Stomach (tissue), 9 donors: ENCODE results near the gene TOR1AIP1. TPM values are rescaled to one million over a fixed set of nuclear protein-coding genes. Genes with fewer than 3 reads are reported as not detected.

Experiments
- DNase-seq, 2 donors: peaks; one replicate each; pipeline versions ENCODE4 v3.0.0 to v3.0.0-alpha.2; 2013 to 2019
- H3K27ac ChIP-seq, 5 donors: fragments of 200-600 bp in 4 of 5; sonication (generic) in 4 of 5; one replicate each; pipeline ENCODE4 v1.5.1; 2013 to 2019; ENCODE audit warnings: mild to moderate bottlenecking in 1 of 5, moderate library complexity in 1 of 5
- H3K27me3 ChIP-seq, 3 donors: fragments of 200-600 bp; sonication (generic); one replicate each; pipeline ENCODE4 v1.5.1; 2017 to 2019; ENCODE audit warnings: mixed run types in 1 of 3
- H3K36me3 ChIP-seq, 4 donors: fragments of 200-600 bp; sonication (generic); 1 replicate in 3 of 4; 2 replicates in 1 of 4; pipeline ENCODE4 v1.5.1; 2016 to 2019
- H3K4me1 ChIP-seq, 4 donors: fragments of 200-600 bp; sonication (generic); one replicate each; pipeline ENCODE4 v1.5.1; 2016 to 2019
- H3K4me3 ChIP-seq, 4 donors: fragments of 200-600 bp; sonication (generic) in 3 of 4; one replicate each; pipeline ENCODE4 v1.5.1; 2016 to 2019; ENCODE audit warnings: mild to moderate bottlenecking in 1 of 4
- H3K9me3 ChIP-seq, 4 donors: fragments of 200-600 bp; sonication (generic); one replicate each; pipeline ENCODE4 v1.5.1; 2016 to 2019
- EP300 ChIP-seq: sonication (generic); formaldehyde crosslinking; IDR thresholded peaks from one replicate; pipeline ENCODE4 v1.6.1; 2017; ENCODE audit warnings: antibody characterized with exemption
- POLR2A ChIP-seq, 4 donors: fragments of 450-650 bp; IDR thresholded peaks; one replicate each; pipeline ENCODE4 v1.6.1; 2016; ENCODE audit warnings: antibody characterized with exemption in 4 of 4, control low read depth in 2 of 4, mild to moderate bottlenecking in 1 of 4, moderate library complexity in 1 of 4
- POLR2AphosphoS5 ChIP-seq, 3 donors: sonication (generic); formaldehyde crosslinking; IDR thresholded peaks; one replicate each; pipeline ENCODE4 v1.6.1; 2016; ENCODE audit warnings: antibody characterized with exemption in 3 of 3
- WGBS, 5 donors: extraction: QIAGEN DNeasy Blood & Tissue Kit in 3 of 5; methylation state at CpG; one replicate each; pipeline versions ENCODE4 v1.1.5 to v1.1.7; 2013 to 2018; 5-methylcytosine and 5-hydroxymethylcytosine counted together
- intact Hi-C: fragments of 100-400 bp; cut with DNase I; formaldehyde crosslinking; loops from one replicate; pipeline ENCODE4 v1.15.1; 2023; ENCODE audit warnings: low total_unique reads
- polyA plus RNA-seq, 3 donors: library from polyadenylated mRNA; stranded (reverse); fragments of 200-250 nt; gene quantifications; one replicate each; pipeline ENCODE4 v1.2.3, GENCODE V29; 2013
- total RNA-seq, 5 donors: library from RNA; depleted of rRNA; stranded (reverse); fragments of >200 nt; gene quantifications; one replicate each; pipeline versions ENCODE4 v1.1.0 to v1.2.3, GENCODE V29; 2014 to 2016
- TF ChIP-seq, protein P1 (sequence below), 7 experiments: fragments of 450-650 bp in 4 of 7; fragments of 200-600 bp in 3 of 7; sonication (generic) in 3 of 7; IDR thresholded peaks; one replicate each; pipeline ENCODE4 v1.5.1; 2016 to 2019; ENCODE audit warnings: antibody characterized with exemption in 7 of 7, control low read depth in 2 of 7, mild to moderate bottlenecking in 1 of 7
- donor health status: healthy with polysubstance abuse.
- donor health status: Bipolar disorder and iron deficiency.
- donor health status: healthy.

The TOR1AIP1 gene
- total and polyA plus RNA-seq, 8 donors, result 9.0 to 129 (median 31.2) TPM

DNA sequence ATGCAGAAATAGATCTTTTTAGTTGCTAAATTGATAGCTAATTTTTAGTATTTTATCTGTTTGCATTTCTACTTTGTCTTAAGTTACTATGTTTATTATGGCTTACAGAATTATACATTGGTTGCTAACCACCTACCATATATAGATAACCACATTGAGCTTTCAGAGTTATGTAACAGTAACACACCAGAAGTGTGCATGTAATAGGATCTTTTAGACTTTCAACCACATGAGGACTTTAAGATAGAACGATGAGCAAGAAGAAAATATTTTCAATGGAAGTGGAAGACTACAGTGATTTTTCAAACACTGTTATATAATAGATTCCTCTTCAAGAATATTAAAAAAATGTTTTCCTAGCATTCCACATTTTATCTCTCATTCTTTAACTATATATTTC, 28.8 kb downstream of the TOR1AIP1 start:
- peaks cover 0 to 3% (median 0%) of the 10 kb centered on the region in 4 donors for H3K4me1 ChIP-seq
- no peaks in the 10 kb centered on the region for H3K9me3 ChIP-seq
- H3K27me3 ChIP-seq, result no peaks in the 10 kb centered on the region
- 64 to 86% (median 84%) methylated on average over 1 of the region's 1 CpG for WGBS, 5 donors
- H3K4me3 ChIP-seq, result no peak overlapping the region
- TF ChIP-seq EP300, result no peak
- TF ChIP-seq, protein P1, sequence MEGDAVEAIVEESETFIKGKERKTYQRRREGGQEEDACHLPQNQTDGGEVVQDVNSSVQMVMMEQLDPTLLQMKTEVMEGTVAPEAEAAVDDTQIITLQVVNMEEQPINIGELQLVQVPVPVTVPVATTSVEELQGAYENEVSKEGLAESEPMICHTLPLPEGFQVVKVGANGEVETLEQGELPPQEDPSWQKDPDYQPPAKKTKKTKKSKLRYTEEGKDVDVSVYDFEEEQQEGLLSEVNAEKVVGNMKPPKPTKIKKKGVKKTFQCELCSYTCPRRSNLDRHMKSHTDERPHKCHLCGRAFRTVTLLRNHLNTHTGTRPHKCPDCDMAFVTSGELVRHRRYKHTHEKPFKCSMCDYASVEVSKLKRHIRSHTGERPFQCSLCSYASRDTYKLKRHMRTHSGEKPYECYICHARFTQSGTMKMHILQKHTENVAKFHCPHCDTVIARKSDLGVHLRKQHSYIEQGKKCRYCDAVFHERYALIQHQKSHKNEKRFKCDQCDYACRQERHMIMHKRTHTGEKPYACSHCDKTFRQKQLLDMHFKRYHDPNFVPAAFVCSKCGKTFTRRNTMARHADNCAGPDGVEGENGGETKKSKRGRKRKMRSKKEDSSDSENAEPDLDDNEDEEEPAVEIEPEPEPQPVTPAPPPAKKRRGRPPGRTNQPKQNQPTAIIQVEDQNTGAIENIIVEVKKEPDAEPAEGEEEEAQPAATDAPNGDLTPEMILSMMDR (IDR thresholded peaks at IDR 0.05), result no peak
- no peak for TF ChIP-seq POLR2AphosphoS5 (IDR thresholded peaks at IDR 0.05)
- no peak for TF ChIP-seq POLR2A (IDR thresholded peaks at IDR 0.05)
- H3K36me3 ChIP-seq, result peaks cover 46 to 95% (median 93%) of the 10 kb centered on the region in 4 donors
- intact Hi-C loops, result no loop called here
- H3K27ac ChIP-seq, result no peak overlapping the region
- DNase-seq, result no peak

DNA sequence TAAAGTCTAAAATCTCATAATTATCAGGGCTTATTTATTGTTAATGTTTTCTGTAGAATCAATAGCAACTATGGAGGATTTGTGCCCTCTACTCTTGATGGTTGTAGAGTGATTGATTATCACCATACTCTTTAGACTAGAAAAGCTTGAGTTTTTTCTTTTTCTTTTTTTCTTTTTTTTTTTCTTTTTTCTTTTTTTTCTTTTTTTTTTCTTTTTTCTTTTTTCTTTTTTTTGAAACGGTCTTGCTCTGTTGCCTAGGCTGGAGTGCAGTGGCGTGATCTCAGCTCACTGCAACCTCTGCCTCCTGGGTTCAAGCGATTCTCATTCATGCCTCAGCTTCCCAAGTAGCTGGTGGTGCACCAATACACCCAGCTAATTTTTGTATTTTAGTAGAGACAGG, 29.7 kb downstream of the TOR1AIP1 start:
- Histone ChIP-seq H3K9me3 (no peaks in the 10 kb centered on the region), H3K4me1 (peaks cover 0 to 3% (median 0%) of the 10 kb centered on the region in 4 donors), H3K27ac (no peak overlapping the region), H3K36me3 (peaks cover 50 to 96% (median 94%) of the 10 kb centered on the region in 4 donors), H3K4me3 (no peak overlapping the region), H3K27me3 (no peaks in the 10 kb centered on the region)
- intact Hi-C loops, result no loop called here
- 97 to 100% (median 97%) methylated on average over 3 of the region's 3 CpGs for WGBS, 5 donors
- DNase-seq, result no peak
- TF ChIP-seq EP300 (no peak), POLR2AphosphoS5 (IDR thresholded peaks at IDR 0.05) (no peak), POLR2A (IDR thresholded peaks at IDR 0.05) (no peak)
- TF ChIP-seq, protein P1 (IDR thresholded peaks at IDR 0.05), result no peak

DNA sequence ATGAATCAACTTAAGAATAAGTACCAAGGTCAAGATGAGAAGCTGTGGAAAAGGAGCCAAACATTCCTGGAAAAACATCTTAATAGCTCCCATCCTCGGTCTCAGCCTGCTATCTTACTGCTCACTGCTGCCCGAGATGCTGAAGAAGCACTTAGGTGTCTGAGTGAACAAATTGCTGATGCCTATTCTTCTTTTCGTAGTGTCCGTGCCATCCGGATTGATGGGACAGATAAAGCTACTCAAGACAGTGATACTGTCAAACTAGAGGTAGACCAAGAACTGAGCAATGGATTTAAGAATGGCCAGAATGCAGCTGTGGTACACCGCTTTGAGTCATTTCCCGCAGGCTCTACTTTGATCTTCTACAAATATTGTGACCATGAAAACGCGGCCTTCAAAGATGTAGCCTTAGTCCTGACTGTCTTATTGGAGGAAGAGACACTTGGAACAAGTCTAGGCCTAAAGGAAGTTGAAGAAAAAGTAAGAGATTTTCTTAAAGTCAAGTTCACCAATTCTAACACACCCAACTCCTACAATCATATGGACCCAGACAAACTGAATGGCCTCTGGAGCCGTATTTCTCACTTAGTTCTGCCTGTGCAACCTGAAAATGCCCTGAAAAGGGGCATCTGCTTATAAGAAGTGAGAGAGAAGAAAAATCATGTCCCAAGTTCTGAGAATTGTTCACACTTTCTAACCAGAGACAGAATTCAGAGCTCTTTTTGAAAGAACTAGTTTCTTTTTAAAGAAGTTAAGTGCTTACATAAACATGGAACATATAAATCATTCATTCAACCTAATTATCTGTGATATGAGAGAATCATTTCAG, 35.7 kb downstream of the TOR1AIP1 start:
- Histone ChIP-seq H3K9me3 (no peaks in the 10 kb centered on the region), H3K27ac (no peak overlapping the region), H3K36me3 (peaks cover 45 to 97% (median 89%) of the 10 kb centered on the region in 4 donors), H3K27me3 (no peaks in the 10 kb centered on the region), H3K4me1 (no peaks in the 10 kb centered on the region), H3K4me3 (no peak overlapping the region)
- intact Hi-C loops, result no loop called here
- no peak for DNase-seq
- TF ChIP-seq POLR2A (IDR thresholded peaks at IDR 0.05), result no peak
- TF ChIP-seq EP300, result no peak
- no peak for TF ChIP-seq POLR2AphosphoS5 (IDR thresholded peaks at IDR 0.05)
- TF ChIP-seq, protein P1 (IDR thresholded peaks at IDR 0.05), result no peak
- WGBS, 5 donors, result 83 to 86% (median 85%) methylated on average over 10 of the region's 10 CpGs

- Histone ChIP-seq H3K9me3 (no peaks in the 10 kb centered on the region), H3K4me3 (no peak overlapping the region), H3K27me3 (no peaks in the 10 kb centered on the region), H3K27ac (no peak overlapping the region), H3K4me1 (no peaks in the 10 kb centered on the region), H3K36me3 (peaks cover 20 to 61% (median 52%) of the 10 kb centered on the region in 4 donors)
- 88 to 97% (median 94%) methylated on average over 1 of the region's 1 CpG for WGBS, 5 donors
- intact Hi-C loops, result no loop called here
- no peak for DNase-seq
- TF ChIP-seq POLR2AphosphoS5 (IDR thresholded peaks at IDR 0.05), result no peak
- TF ChIP-seq POLR2A (IDR thresholded peaks at IDR 0.05), result no peak
- no peak for TF ChIP-seq EP300
Observed at GRCh38 chr1:179921472-179921871, 39.4 kb downstream of the TOR1AIP1 start.
